DND-41 (cell line): ENCODE measurements around the gene AASS.

Source experiments
- ATAC-seq: fragments of 200-7000 bp; cut with Tn5 transposase; 3 replicates; pipeline ENCODE4 v1.9.1; 2021; ENCODE audit warnings: low read depth; ENCODE audit not compliant: insufficient read depth
- DNase-seq: peaks from one replicate; pipeline ENCODE4 v3.0.0-alpha.2; 2020
- H2AFZ ChIP-seq: 2 replicates; pipeline ENCODE4 v1.6.0; 2012; ENCODE audit warnings: low read depth, low read length
- H3K27ac ChIP-seq: 2 replicates; pipeline ENCODE4 v1.5.1; 2012; ENCODE audit warnings: low read length, inconsistent platforms
- H3K27me3 ChIP-seq: fragments of 200-600 bp; sonication (generic); 2 replicates; pipeline ENCODE4 v1.6.0; 2012; ENCODE audit warnings: low read length, mild to moderate bottlenecking, inconsistent platforms; ENCODE audit not compliant: insufficient read depth, poor library complexity
- H3K36me3 ChIP-seq: 2 replicates; pipeline ENCODE4 v1.5.1; 2012; ENCODE audit warnings: low read length, inconsistent platforms; ENCODE audit not compliant: insufficient read depth
- H3K4me1 ChIP-seq: 2 replicates; pipeline ENCODE4 v1.5.1; 2012; ENCODE audit warnings: mild to moderate bottlenecking, low read length; ENCODE audit not compliant: insufficient read depth
- H3K4me2 ChIP-seq: 2 replicates; pipeline ENCODE4 v1.6.0; 2012; ENCODE audit warnings: mild to moderate bottlenecking, moderate library complexity, low read length, inconsistent platforms; ENCODE audit not compliant: insufficient read depth
- H3K4me3 ChIP-seq, 2 experiments: fragments of 200-600 bp in 1 of 2; shearing (Covaris generic) in 1 of 2; 2 replicates each; pipeline ENCODE4 v1.5.1; 2012 to 2016; ENCODE audit warnings: inconsistent platforms in 2 of 2, low read length in 2 of 2, mild to moderate bottlenecking in 2 of 2, low read depth in 1 of 2, moderate library complexity in 1 of 2
- H3K79me2 ChIP-seq: 2 replicates; pipeline ENCODE4 v1.6.0; 2012; ENCODE audit warnings: low read length, inconsistent platforms; ENCODE audit not compliant: insufficient read depth
- H3K9ac ChIP-seq: 2 replicates; pipeline ENCODE4 v1.6.0; 2012; ENCODE audit warnings: low read depth, mild to moderate bottlenecking, inconsistent platforms, low read length, moderate library complexity
- H3K9me3 ChIP-seq: 2 replicates; pipeline ENCODE4 v1.5.1; 2012; ENCODE audit warnings: low read length, moderate library complexity, mild to moderate bottlenecking, inconsistent platforms; ENCODE audit not compliant: insufficient read depth, severe bottlenecking
- H4K20me1 ChIP-seq: 2 replicates; pipeline ENCODE4 v1.6.0; 2012; ENCODE audit warnings: low read length; ENCODE audit not compliant: insufficient read depth
- EZH2 ChIP-seq: IDR thresholded peaks from 3 replicates; pipeline ENCODE4 v1.6.1; 2012; ENCODE audit warnings: borderline replicate concordance, low read depth, mild to moderate bottlenecking, moderate library complexity, low read length, inconsistent platforms; ENCODE audit not compliant: severe bottlenecking
- TF ChIP-seq, protein P1 (sequence below): IDR thresholded peaks from 2 replicates; pipeline ENCODE4 v1.5.1; 2012; ENCODE audit warnings: borderline replicate concordance, low read length, moderate library complexity, mild to moderate bottlenecking; ENCODE audit not compliant: poor library complexity, severe bottlenecking; ENCODE audit errors: extremely low read depth

The AASS gene

DNA sequence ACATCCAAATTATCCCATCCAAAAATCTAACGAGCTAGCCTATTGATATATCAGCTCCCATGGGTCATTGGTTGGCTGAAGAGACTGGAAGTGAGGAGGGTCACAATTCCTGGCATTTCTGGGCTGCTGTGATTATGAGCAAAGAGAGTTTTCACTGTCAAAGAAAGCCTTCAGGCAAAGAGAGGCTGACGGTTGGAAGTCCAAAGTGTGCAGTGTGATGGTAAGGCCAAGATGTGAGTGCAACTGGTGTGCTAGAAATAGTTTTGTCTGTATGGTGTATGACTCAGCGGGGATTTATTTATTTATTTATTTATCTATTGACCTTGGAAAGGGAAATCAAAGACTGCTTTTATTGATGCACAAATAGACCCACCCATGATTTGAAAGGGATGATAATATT, 75.0 kb downstream of the AASS start:
- Histone ChIP-seq H3K9ac (no peak overlapping the region), H3K4me1 (no peaks in the 10 kb centered on the region), H2AFZ (no peak overlapping the region), H3K4me2 (no peak overlapping the region), H3K36me3 (no peaks in the 10 kb centered on the region), H3K27ac (no peak overlapping the region), H3K79me2 (no peaks in the 10 kb centered on the region), H3K9me3 (no peaks in the 10 kb centered on the region), H3K4me3 (no peak overlapping the region), H4K20me1 (no peaks in the 10 kb centered on the region), H3K27me3 (no peaks in the 10 kb centered on the region)
- ATAC-seq, result no peak
- DNase-seq, result no peak
- TF ChIP-seq, protein P1, sequence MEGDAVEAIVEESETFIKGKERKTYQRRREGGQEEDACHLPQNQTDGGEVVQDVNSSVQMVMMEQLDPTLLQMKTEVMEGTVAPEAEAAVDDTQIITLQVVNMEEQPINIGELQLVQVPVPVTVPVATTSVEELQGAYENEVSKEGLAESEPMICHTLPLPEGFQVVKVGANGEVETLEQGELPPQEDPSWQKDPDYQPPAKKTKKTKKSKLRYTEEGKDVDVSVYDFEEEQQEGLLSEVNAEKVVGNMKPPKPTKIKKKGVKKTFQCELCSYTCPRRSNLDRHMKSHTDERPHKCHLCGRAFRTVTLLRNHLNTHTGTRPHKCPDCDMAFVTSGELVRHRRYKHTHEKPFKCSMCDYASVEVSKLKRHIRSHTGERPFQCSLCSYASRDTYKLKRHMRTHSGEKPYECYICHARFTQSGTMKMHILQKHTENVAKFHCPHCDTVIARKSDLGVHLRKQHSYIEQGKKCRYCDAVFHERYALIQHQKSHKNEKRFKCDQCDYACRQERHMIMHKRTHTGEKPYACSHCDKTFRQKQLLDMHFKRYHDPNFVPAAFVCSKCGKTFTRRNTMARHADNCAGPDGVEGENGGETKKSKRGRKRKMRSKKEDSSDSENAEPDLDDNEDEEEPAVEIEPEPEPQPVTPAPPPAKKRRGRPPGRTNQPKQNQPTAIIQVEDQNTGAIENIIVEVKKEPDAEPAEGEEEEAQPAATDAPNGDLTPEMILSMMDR, result no peak
- no peak for TF ChIP-seq EZH2

DNA sequence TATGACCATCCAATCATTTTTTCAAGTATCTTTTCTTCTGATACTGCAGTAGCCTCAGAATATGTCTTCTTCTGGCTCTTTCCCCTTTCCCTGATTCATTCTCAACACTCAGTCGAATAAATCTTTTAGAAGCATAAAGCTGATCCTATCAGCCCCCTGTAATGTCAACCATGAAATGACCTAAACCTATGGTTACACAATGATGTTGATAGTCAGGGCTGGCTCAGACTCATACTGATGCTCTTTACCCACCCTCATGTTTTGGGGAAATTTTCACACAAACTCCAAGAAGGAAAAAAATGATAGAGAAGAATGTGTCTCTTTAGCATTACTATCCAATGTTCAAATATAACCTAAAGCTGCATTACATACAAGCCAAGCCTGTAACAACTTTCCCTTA, 76.0 kb downstream of the AASS start:
- H3K27me3 ChIP-seq, result no peaks in the 10 kb centered on the region
- TF ChIP-seq, protein P1, result no peak
- no peak for TF ChIP-seq EZH2
- no peak overlapping the region for H2AFZ ChIP-seq
- H3K4me2 ChIP-seq, result no peak overlapping the region
- DNase-seq (no peak), ATAC-seq (no peak)
- H3K4me3 ChIP-seq, result no peak overlapping the region
- no peaks in the 10 kb centered on the region for H3K36me3 ChIP-seq
- H3K9ac ChIP-seq, result no peak overlapping the region
- no peaks in the 10 kb centered on the region for H3K79me2 ChIP-seq
- H3K9me3 ChIP-seq, result no peaks in the 10 kb centered on the region
- H3K27ac ChIP-seq, result no peak overlapping the region
- no peaks in the 10 kb centered on the region for H4K20me1 ChIP-seq
- no peaks in the 10 kb centered on the region for H3K4me1 ChIP-seq

DNA sequence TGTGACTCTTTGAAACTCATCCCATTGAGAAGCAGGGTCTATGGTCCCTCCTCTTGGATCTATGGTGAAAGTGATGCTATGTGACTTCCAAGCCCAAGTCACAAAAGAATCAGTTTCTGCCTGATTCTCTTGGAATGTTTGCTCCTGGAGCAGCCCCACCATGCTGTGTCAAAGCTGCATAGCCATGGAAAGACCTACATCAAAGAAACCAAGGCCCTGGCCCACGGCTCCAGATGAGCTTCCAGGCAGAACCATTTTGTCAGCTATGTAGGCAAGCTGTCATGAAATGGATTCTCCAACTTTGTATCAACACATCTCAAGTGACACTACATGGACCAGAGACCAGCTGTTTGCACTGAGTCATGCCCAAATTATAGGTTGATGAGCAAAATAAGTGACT, 77.0 kb downstream of the AASS start:
- Histone ChIP-seq H3K27ac (no peak overlapping the region), H3K9me3 (no peaks in the 10 kb centered on the region), H3K79me2 (no peaks in the 10 kb centered on the region), H3K27me3 (no peaks in the 10 kb centered on the region), H3K4me2 (no peak overlapping the region), H3K4me3 (no peak overlapping the region), H3K36me3 (no peaks in the 10 kb centered on the region), H2AFZ (no peak overlapping the region), H3K4me1 (no peaks in the 10 kb centered on the region), H4K20me1 (no peaks in the 10 kb centered on the region), H3K9ac (no peak overlapping the region)
- DNase-seq (no peak), ATAC-seq (no peak)
- TF ChIP-seq, protein P1, result no peak
- no peak for TF ChIP-seq EZH2

DNA sequence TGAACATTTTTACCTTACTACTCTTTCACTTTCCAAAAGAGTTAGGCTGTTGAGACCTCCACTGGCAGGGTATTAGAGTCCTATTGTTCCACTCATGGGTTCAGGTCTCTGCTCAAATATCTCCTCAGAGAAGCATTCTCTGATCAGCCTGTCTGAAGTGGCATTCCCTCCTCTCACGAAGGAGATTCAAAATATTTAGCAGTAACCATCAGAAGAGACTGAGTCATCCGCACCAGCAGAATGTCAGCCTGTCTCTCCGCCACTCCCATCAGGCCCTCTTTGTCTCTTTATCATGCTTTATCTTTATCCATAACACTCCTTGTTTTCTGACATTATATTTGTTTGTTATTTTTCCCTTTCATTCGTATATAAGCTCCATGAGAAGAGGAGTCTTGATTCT, 79.1 kb downstream of the AASS start:
- H4K20me1 ChIP-seq, result no peaks in the 10 kb centered on the region

More for the DNA sequence above, 79.1 kb downstream of the AASS start:
- no peak overlapping the region for H2AFZ ChIP-seq
- H3K9me3 ChIP-seq, result no peaks in the 10 kb centered on the region
- H3K27me3 ChIP-seq, result no peaks in the 10 kb centered on the region
- no peak for ATAC-seq
- no peak overlapping the region for H3K4me2 ChIP-seq
- no peak for DNase-seq
- H3K9ac ChIP-seq, result no peak overlapping the region
- no peak for TF ChIP-seq EZH2
- TF ChIP-seq, protein P1, result no peak
- H3K79me2 ChIP-seq, result no peaks in the 10 kb centered on the region
- no peaks in the 10 kb centered on the region for H3K36me3 ChIP-seq
- no peaks in the 10 kb centered on the region for H3K4me1 ChIP-seq
- H3K4me3 ChIP-seq, result no peak overlapping the region
- no peak overlapping the region for H3K27ac ChIP-seq
